GM18870 (cell line): ENCODE measurements around the gene NXPH4.

Experiments used
- ATAC-seq: cut with Tn5 transposase; IDR thresholded peaks from one replicate; pipeline ENCODE4 v1.9.1; 2021; ENCODE audit warnings: moderate library complexity; ENCODE audit not compliant: unreplicated experiment

Gene NXPH4

DNA sequence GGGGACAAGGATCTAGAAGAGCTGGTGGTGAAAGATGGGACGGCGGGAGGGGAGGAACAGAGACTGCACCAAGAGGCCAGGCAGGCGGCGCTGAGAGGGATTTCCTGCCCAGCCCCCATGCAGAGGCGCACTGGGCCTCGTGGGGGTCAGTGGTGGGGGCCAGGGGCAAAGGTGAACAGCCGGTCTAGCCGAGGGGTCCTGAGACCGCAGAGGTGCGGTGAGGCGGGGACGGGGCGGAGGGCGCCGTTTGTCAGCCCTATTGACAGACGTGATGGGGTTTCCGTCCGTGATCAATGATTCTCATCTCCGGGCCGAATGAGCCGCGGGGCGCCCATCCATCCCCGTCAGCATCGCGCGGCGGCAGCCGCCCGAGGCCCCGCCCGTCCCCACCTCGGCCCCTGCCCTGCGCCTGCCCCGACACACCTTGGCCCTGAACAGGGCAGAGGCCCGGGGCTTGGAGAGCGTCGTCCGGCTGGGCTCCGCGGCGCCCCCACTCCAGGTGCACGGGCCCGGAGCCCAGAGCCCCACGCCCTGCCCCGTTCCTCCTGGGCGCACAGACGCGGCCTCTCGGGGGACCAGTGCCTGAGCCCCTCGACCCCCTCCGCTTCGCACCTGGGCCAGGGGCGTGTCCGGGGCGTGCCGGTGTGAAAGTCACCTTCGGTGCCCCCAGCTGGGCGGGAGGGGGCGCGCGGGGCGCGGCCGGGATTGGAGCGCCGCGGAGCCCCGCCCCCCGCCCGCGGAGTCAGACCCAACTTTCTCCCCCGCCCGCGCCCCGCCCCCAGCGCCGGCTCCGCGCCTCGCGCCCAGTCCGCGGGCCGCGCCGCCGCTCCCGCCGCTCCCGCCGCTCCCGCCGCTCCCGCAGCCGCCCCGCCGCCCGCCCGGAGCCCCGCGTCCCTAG lies at the start of gene NXPH4:
Gene NXPH4 (plus strand): TSS at position 781 of the 898 bp plus-strand sequence. CDS start 176 bp downstream, outside the sequence.
- ATAC-seq = no peak

DNA sequence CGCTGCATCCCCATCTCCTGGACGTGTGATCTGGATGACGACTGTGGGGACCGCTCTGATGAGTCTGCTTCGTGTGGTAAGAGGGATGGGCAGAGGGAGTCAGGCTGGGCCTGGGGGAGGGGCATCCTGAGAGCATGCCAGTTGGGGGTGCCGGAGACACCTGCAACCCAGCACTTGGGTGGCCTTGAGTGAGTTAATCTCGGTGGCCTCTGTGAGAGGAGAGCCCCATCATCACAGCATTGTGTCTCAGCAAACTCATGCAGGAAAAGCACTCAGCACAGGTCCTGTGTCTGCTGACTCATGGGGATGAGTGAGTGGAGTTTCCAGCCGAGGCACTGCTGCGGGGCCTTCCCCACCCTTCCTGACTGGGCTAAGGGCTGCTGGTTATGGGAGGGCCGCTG lies 49.6 kb upstream of the NXPH4 start:
- no peak for ATAC-seq

GRCh38 chr12:57168058-57168457 lies 48.5 kb upstream of the NXPH4 start:
- ATAC-seq = no peak

- ATAC-seq = no peak
Observed at GRCh38 chr12:57169046-57169795, 47.4 kb upstream of the NXPH4 start.

DNA sequence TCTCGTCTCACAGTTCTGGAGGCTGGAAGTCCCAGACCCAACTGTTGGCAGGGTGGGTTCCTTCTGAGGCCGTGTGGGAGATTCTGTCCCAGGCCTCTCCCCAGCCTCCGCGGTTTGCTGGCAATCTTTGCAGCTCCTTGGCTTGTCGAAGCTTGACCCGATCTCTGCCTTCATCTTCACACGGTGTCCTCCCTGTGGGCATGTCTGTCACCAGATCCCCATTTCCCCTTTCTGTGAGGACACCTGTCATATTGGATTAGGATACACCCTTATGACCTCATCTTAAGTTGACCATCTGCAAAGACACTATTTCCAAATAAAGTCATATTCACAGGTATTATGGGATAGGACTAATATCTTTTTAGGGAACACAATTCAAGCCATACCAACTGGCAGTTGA lies 46.6 kb upstream of the NXPH4 start:
- ATAC-seq = no peak

GRCh38 chr12:57170408-57170807 lies 46.2 kb upstream of the NXPH4 start:
- ATAC-seq = no peak

GRCh38 chr12:57170927-57171326 lies 45.7 kb upstream of the NXPH4 start:
- no peak for ATAC-seq

DNA sequence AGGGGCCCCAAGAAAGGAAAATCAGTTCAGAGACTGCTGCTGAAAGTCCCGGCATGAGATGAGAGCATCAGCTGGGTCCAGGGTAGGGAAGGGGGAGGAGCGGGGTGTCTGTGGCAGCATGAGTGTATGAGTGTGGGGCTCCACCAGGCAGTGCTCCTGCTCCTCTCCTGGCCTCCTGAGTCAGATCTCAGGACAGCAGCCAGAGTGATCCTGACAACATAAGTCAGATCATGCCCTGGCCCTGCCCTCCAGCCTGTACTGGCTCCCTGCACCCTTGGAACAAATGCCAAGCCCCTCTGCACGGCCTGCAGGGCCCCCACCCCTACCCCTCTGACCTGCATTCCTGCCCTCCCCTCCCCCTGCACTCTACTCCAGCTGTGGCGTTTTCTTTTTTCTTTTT lies 44.9 kb upstream of the NXPH4 start:
- no peak for ATAC-seq

- no peak for ATAC-seq
Observed at GRCh38 chr12:57173089-57173488, 43.5 kb upstream of the NXPH4 start.

DNA sequence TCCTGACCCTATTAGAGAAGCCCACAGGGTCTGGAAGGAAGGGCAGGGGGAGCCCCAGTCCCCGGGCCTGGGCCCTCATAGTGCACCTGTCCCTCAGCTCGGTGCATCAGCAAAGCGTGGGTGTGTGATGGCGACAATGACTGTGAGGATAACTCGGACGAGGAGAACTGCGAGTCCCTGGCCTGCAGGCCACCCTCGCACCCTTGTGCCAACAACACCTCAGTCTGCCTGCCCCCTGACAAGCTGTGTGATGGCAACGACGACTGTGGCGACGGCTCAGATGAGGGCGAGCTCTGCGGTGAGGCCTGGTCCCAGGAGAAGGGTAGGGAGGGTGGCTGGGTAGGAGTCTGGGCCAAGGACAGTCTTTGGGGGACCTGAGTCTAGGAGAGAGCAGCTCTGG lies 42.9 kb upstream of the NXPH4 start:
- no peak for ATAC-seq

GRCh38 chr12:57175428-57176138 lies 41.0 kb upstream of the NXPH4 start:
- no peak for ATAC-seq

GRCh38 chr12:57176139-57176477 lies 40.5 kb upstream of the NXPH4 start:
- ATAC-seq = no peak

DNA sequence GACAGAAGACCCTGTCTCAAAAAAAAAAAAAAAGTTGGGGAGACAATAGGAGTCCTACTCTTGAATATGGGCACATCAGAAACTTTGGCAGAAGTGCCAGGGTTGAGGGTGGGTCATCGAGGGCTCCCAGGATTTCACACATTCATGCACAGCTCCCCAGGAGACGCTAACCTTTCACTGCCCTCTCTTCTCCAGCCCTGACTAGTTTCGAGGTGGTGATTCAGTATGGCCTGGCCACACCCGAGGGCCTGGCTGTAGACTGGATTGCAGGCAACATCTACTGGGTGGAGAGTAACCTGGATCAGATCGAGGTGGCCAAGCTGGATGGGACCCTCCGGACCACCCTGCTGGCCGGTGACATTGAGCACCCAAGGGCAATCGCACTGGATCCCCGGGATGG lies 39.7 kb upstream of the NXPH4 start:
- ATAC-seq = no peak

DNA sequence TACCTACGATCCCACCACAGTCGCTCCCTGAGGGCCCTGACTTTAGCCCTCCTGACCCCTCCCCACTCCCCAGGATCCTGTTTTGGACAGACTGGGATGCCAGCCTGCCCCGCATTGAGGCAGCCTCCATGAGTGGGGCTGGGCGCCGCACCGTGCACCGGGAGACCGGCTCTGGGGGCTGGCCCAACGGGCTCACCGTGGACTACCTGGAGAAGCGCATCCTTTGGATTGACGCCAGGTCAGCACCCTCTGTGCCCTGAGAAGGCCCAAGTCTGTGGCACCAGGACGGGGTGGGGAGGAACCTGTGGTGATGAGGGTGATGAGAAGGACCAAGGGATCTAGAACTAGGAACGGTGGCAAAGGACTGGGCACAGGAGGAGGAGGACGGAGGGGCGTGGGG lies 39.2 kb upstream of the NXPH4 start:
- no peak for ATAC-seq

- ATAC-seq = no peak
Observed at GRCh38 chr12:57178213-57178612, 38.4 kb upstream of the NXPH4 start.

- ATAC-seq = no peak
Observed at GRCh38 chr12:57179331-57180086, 37.1 kb upstream of the NXPH4 start.

GRCh38 chr12:57180321-57180989 lies 36.1 kb upstream of the NXPH4 start:
- ATAC-seq = no peak

- ATAC-seq = no peak
Observed at GRCh38 chr12:57181072-57181471, 35.5 kb upstream of the NXPH4 start.

DNA sequence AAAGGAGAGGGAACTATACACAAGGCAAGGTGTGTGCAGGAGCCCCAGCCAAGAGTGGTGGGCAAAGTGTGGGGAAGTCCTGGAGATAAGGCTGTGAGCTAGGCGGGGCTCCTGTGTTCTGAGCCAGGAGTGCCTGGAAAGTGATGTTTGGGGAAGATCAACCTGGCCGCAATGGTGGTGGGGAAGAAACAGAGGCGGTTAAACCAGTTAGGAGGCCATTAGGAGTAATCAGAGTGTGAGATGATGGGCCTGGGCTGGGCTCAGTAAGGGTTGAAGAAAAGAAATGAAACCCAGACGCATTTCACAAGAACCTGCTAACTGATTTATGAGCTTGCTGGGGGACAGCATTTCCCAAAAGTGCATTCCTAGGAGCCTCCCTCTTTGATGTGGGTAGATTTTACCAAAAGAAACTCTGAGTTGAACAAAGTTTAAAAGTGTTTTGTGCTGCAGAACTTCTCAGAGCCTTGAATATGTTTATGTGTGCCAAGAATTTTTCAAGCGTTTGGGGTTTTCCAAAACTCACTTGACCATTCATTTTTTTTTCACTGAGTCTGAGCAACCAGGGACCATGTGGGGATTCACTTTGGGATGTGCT lies 34.9 kb upstream of the NXPH4 start:
- no peak for ATAC-seq
